Left lobe of liver (tissue), 2 donors: Measurements from ENCODE around the gene TTLL12. TPM values are rescaled to one million over a fixed set of nuclear protein-coding genes. Genes with fewer than 3 reads are reported as not detected.

Experiments used
- ATAC-seq: fragments of 200-7000 bp; cut with Tn5 transposase; one replicate; pipeline ENCODE4 v1.9.1; 2020; ENCODE audit warnings: mild to moderate bottlenecking, moderate library complexity
- DNase-seq: peaks from one replicate; pipeline ENCODE4 v3.0.0-alpha.2; 2020; ENCODE audit warnings: low spot score
- total RNA-seq: library from RNA; stranded (reverse); gene quantifications from one replicate; pipeline ENCODE4 v1.2.1, GENCODE V29; 2021
- donor health status: DM: no; HTN: no; CAD: no; lungs with moderate emphysema.
- donor health status: DM: no; HTN: yes; CAD: no.

The TTLL12 gene
- total RNA-seq, result 26.6 TPM

DNA sequence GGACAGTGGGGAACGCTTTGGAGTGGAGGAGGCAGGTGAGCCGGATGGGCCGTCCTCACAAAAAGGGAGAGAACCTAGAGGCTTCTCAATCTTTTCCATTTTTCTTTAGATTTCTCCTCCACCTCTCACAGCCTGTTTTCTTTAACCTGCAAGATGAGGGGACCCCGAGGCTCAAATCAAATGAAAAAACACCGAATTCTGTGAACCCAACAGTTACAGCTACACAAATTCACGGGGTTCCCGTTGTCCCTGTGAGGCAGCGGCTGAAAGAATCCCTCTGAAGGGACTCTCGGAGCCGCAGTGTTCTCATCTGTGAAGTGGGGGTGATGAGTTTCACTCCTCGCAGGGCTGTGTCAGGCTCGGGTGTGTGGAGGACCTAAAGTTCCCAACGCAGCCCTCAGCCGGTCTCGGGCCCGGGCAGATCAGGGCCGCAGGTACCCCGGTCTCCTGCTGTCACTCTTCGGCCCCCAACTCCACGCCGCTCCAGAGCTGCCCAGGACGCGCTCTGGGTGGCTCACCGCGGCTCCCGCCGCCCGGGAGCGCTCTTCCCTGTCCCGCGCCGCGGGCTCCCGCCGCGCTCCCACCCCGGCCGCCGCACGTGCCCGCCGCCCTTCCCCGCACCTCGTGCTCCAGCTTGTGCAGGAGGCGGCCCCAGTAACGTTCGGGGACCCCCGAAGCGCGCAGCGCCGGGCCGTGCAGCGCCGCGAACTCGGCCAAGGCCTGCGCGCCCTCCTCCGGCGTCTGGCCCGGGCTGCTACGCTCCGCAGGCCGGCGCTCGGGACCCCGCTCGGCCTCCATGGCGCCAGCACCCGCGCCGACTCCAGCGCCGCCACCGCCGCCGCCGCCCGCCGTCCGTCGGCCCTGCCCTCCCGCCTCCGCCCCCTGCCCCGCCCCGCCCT, at the start of gene TTLL12:
Gene TTLL12 (minus strand): TSS at position 863 of the 899 bp plus-strand sequence. CDS start 65 bp downstream, at position 798.
- ATAC-seq (peak; percentile 54), DNase-seq (peak; percentile 70)

DNA sequence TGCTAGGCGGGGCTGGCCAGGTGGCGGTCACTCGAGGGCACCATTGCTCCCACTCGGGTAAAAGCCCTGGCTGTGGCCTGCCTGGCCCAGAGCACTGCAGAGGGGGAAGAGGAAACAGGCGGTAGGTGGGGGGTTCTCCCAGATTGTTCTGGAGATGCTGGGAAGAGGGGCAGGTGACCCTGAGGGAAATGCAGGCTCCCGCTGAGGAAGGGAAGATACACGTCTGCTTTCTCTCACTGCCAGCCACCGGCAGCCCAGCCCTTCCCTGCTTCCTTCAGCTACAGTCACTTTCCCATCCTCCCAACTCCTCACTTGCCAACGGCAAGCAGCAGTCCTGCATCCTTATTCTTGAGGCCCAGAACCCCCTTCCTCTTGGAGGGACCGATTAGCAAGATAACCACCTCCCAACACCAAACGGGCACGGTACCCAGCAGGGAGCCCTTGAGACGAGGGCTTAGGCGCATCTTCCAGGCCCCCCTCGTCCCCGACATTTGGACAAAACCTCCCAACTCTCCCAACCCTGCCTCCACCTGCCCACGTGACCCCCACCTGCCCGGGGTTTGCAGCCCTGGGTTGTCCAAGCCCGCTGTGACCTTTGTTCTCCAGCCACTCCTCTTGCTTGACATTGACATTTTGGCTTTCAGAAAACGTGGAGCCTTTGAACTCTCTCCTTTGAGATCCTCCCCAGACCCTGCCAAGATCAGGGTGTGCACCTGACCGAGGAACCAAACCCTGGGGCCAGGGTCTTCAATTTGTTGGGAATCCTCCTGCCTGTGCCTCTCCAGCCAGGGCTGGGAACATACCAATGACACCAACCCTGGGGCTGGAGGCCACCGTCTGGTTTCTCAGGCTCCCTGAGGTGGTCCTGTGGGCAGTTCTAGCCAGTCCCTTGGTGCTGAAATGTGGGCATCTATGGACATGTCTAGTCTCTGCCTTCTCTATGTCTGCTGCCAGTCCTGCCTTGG, 48.8 kb upstream of the TTLL12 start:
- ATAC-seq, result peak; percentile 3

DNA sequence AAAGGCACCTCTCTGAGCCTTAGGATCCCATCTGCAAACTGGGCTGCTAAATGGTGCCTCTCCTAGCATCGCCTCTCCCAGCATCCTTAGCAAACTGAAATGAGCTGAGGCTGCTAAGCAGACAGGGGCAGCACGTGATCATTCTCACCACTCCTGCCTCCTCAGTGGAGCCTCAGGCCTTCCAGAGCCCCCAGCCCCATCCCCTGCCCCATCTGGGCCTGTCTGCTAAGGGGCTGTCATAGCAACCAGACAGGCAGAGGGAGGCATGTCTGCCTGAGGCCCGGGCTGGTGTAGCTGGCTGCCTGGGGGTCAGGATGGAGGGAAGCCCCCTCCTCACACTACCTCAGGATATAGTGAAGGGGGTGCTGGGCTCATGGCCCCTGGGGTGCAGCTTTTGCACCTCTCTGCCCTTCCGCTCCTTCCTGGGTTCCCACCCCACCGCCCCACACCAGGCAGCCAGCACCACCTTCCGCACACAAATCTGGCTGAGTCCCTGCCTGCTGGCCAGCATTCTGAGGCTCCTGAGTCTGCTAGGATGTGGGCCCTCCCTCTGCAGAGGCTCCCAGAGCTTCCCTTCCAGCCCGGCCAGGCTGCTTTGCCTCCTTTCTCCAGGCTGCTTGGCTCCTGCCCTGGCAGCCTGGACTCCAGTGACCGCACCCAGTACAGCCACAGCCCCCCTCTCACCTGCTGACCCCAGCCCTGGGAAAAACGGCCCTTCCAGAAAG, 47.5 kb upstream of the TTLL12 start:
- ATAC-seq (no peak), DNase-seq (no peak)

More for the DNA sequence above, 48.8 kb upstream of the TTLL12 start:
- peak; percentile 84 for DNase-seq

DNA sequence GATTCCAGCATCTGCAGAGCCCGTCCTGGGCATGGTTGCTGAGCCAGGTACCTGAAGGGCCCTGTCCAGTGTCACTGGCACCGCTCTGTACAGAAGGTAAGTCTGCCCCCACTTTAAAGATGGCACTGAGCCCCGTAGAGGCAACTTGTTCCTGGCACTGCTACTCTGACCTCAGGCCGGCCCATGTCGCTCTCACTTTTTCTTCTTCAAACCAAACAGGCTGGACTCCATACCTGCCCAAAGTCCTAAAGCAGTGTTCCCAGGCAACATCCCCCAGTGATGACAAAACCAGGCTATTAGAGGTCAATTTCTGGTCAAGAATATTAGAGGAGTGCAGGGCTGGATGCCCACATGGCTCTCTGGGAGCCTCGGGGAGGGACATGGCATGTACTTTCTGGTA, 46.6 kb upstream of the TTLL12 start:
- peak; percentile 93 for DNase-seq
- ATAC-seq, result peak; percentile 50

DNA sequence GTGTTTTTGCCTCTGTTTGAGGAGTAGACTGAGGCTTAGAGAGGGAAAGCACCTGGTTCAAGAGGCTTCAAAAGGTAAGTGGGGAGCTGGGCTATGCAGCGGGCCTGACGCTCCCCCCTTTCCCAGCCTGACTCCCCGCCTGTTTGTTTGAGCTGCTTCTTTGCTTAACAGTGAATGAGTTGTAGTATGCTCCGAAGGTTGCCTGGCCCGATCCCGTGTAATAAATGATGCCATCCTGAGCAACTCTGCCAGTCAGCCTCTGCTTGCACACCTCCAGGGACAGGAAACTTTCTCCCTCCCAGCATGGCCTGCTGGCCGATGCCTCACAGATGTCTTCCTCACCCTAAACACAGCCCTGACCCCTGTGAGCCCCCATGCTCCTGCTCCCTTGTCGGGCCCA, 45.5 kb upstream of the TTLL12 start:
- ATAC-seq (peak; percentile 15), DNase-seq (peak; percentile 67)

DNA sequence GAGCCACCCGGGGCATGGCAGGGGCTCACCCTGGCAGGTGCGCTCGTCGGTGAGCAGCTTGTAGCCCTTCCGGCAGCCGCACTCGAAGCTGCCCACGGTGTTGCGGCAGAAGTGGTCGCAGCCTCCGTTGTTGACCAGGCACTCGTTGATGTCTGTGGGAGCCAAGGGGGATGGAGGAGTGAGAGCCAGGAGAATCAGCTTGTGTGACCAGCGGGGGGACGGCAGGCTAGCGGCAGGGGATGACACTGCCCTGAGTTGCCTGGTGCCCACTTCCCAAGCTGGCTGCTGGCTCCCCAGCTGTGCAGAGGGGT, 44.7 kb upstream of the TTLL12 start:
- DNase-seq (no peak), ATAC-seq (no peak)

DNA sequence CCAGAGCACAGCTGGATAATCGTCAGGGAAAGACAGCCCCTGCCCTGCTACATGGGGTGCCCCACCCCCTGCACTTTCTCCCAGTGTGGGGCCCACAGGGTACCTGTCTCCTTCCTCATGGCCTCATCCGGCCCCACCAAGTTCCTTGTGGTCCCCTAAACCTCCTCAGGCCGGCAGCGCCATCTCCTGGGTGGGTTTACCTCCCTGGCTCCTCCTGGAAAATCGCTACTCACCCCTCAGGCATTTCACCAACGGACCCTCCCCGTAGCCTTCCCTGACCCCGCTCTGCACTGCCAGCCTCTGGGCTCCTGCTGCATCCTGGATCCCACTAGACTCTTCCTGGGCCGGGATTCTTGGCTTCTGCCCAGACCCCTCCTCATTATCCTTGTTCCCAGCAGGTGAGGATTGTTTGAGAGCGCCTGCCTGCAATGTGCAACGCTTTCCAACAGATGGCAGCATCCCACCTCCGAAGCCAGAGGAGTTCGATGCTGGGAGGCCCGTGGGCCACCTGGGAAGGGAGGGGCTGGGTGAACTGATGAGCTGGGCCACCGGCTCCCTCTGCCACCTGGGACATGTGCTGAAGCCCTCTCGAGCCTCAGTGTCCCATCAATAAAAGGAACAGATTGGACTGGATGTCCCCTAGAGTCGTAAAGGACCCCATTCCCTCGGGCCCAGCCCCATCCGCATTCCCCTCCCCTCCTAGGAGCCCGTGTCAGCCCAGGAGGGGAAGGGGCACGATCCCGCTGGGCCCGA, 44.2 kb upstream of the TTLL12 start:
- DNase-seq (peak; percentile 77), ATAC-seq (peak; percentile 49)

DNA sequence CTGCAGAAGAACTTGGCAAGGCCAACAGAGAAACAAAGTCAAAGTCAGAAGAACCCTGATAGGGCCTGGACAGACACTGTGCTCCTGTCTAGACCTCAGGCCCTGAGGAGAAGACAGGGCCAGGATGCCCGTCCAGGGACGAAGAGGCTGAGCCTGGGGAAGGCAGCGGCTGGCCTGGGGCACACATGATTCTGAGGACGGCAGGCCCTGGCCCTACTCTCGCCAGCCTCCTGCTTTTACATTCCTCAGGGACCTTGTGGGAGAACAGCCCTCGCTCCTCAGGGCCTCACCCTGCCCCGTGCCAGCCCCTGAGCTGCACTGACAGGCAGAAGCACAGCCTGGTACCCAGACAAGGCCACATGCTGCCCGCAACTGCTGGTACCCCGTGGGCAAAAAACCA, 43.6 kb upstream of the TTLL12 start:
- ATAC-seq (no peak), DNase-seq (no peak)

DNA sequence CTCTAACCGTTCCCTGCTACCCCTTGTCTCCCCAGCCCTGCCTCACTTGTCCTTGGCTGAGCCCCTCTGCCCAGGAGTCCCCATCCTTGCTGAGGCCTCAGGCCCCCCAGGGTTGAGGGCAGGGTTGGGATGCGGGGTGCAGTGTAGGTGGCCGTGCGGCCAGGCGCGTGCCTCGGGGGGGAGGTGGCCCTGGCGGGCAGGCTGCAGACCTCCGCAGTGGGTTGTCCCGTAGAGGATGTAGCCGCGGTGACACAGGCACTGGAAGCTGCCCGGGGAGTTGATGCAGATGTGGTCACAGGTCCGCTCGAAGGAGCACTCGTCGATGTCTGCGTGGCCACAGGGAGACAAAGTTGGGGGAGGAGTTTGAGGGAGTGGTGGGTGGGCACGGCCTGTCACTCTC, 41.9 kb upstream of the TTLL12 start:
- DNase-seq (no peak), ATAC-seq (no peak)

DNA sequence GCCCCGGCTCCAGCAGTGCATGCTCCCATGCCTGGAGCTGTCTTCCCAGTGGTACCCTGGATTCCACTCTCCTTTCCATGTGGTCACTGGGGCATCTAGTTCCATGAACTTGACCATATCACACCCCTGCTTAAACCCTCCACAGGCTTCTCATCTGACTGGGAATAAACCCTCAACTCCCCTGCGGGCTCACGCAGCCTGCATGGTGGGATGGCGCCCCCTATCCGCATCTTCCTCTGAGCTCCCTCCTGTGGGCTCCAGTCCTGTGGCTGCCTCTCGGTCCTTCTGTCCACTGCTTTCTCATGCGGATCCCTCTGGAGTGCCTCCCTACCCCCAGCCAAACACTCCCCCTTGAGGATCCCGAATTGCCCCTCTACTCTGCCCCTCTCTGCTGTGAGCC, 41.4 kb upstream of the TTLL12 start:
- no peak for ATAC-seq
- no peak for DNase-seq

DNA sequence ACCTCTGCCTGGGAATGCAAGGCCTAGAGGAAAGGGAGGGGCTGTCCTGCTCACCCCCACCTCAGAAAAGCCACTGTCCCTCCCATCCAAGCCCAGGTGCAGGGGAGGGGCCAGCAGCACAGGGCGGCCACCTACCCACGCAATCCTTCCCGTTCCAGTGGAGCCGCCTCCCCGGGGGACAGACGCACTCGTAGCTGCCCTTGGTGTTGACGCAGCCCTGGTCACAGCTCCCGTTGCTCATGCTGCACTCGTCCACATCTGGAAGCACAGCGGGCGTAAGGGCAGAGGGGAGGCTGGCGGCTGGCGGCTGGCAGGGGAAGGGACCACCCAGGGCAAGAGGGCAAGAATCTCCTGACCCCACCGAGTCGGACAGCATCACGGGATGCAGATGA, 40.3 kb upstream of the TTLL12 start:
- ATAC-seq (no peak), DNase-seq (no peak)

DNA sequence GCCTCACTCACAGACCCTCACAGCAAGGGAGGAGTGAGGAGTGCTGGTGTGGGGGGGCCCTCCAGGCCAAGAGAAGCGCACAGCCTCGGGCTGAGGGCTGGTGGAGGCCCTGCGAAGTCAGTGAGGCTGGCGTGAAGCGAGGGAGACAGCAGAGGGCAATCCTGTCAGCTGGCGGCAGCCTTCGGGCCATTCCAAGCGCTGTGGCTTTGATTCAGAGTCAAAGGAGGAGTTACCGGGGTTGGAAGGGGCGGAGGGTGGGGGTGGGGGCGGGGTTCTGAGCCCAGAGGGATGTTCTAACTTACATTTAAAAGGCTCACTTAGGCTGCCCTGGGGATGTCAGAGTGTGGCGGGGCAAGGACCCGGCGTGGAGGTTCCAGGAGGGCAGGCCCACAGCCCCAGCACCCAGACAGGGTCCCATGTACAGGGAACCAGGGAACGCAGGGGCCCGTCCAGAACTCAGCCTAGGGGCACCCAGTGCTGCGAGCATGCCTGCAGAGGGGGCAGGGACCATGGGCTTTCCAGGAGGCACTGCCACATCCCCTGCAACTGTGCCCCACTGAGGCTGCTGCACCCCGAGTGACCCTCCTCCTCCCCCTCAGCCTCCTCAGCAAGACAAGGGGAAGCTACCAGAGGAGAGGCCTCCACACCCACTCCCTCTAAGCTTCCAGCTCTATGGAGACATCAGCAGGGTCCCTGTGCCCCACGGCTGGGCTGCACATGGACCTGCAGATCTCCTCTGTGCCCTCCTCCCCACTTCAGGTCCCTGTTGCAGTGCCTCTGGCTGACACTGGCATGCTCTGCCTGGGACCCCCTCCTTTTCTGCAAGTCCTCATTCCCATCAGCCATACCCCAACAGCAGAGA, 39.7 kb upstream of the TTLL12 start:
- no peak for DNase-seq
- no peak for ATAC-seq

DNA sequence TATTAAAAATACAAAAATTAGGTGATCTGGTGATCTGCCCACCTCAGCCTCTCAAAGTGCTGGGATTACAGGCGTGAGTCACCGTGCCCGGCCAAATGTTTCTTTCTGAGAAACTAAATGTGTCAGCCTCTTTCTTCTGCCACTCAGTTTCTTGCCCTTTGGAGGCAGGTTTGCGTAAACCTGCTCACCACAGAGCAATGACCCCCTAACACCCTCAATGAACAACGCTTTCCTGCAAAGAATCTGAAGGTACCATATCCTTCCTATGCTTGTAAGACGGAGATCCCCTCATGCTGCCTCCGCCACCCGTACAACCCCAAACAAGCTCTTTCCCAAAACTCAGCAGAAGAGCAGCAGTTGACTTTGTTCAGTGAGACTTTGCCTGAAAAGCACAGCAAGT, 38.7 kb upstream of the TTLL12 start:
- DNase-seq (no peak), ATAC-seq (no peak)

DNA sequence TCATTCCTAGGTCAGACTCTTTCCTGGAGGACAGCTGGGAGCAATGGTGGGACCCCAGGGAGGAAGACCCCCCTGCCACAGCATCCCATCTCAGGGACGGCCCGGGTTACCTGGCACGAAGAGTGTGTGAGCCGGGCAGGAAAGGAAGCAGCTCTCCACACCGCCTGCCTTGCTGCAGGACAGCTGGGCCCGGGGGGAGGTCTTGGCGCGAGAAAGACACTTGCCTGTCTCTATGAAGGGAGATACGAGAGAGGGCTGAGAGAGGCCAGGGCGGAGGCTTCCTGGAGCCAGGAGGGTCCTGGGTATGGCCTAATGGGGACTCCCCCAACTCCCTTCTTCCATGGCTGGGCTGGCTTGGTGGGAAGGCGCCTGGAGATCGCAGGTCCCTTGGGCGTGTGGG, 36.1 kb upstream of the TTLL12 start:
- no peak for ATAC-seq

DNA sequence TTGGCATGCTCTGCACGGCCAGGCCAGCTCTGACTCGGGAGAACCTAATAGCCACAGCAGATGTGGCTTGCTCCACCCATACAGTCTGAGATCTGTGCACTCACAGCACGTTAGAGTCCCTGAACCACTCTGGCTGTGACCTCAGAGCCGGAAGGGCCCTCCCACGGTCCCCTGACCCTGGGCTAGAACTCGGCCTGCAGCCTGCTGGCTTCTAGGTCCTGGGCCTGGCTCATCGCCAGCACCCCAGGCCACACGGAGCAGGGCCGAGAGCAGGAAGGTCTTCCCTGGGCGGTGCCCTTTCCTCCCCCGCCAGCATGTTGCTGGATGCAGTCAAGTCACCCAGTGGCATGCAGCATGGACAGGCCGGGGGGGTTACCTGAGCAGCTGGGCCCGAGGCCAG, 35.3 kb upstream of the TTLL12 start:
- ATAC-seq (peak; percentile 52), DNase-seq (no peak)

More for the DNA sequence above, 36.1 kb upstream of the TTLL12 start:
- DNase-seq, result no peak

DNA sequence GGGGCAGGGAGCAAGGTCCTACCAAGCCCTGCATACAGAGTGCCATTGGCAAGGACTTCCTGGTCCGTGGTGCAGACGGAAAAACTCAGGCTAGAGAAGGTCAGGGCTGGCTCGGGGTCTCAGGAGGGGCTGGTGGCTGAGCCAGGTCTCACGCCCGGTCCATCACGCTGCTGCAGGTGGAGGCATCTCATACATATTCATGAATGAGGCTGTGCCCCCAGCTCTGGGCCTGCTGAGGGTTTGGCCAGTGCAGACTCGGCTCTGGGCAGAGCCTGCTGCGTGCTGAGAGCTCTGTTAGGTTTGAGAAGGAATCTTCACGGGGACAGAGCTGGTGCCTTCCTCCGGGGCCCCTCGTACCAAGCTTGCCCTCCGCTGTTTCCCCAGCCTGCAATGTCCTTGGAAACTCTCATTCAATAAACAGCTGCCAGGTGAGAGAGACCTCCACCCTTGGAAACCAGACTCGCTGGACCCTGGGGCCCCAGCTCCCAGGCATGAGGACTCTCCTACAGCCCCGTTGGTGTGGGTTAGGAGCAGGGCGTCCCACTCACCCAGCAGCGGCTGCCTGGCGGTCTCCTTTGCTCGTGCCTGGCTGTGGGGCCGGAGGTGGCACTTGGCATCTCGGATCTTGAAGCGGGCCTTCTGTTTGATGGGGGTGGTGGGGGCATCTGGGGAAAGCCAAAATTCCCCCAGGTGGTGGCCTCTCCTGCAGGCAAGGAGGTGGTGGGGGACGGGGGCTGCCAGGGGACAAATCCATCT, 33.9 kb upstream of the TTLL12 start:
- no peak for DNase-seq

DNA sequence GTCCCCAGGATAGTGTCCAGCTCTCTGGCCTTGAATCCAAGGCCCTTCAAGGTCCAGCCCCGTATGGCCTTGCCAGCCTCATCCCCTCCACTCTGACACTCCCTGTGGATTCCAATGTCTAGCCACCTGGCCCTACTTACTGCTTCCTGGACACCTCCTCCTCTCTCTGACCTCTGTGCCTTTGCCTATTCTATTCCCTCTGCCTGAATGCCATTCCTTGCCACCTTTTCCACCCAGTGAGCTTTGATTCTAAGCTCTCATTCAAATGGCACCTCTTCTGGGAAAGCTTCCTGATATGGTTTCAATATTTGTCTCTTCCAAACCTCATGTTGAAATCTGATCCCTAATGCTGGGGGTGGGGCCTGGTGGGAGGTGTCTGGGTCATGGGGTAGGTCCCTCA, 31.9 kb upstream of the TTLL12 start:
- ATAC-seq (no peak), DNase-seq (no peak)

More for the DNA sequence above, 33.9 kb upstream of the TTLL12 start:
- ATAC-seq, result no peak

DNA sequence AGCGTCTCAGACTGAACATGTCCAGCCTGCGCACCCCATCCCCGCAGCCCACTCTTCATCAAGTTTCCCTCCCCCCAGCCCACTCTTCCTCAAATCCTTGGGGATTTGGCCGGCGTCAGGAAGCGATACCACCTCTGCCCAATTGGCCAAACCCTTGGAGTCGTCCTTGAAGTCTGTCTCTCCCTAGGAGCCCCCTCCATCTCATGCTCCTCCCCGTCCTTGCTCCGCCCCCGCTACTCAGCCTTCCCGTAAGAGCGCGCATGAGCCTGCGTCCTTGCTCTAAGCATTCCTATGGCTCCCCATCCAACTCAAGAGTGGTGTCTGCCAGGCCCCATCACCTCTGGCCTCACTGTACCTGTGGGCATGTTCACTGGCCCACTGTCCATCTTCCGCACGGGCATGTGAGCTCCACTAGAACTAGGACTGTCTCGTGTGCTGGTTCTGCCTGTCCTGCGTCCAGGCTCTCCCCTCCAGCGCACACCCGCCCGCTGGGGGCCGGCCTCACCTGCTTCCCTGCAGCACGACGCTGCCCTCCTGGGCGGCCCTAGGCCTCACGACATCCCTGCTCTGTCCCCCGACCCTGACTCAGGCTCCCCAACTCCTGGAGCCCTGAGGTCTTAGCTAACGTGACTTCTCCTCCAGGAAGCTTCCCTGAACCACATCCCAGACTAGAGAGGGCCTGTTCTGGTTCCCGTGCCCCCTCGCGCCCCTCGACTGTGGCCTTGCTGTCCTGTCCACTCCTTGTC, 30.5 kb upstream of the TTLL12 start:
- DNase-seq (no peak), ATAC-seq (no peak)
